HEK293 (cell line): ENCODE data around the gene RCOR1.

Experiments
- HOXC10 ChIP-seq: sonication (generic); formaldehyde crosslinking; IDR thresholded peaks from 2 replicates; pipeline ENCODE4 v1.8.1; 2023; ENCODE audit warnings: mild to moderate bottlenecking, missing genetic modification reagents
- PRDM6 ChIP-seq: fragments of 450-650 bp; formaldehyde crosslinking; IDR thresholded peaks from 2 replicates; pipeline ENCODE4 v1.5.1; 2017; ENCODE audit warnings: missing biosample characterization, missing genetic modification characterization
- SALL2 ChIP-seq: fragments of 450-650 bp; formaldehyde crosslinking; IDR thresholded peaks from 2 replicates; pipeline ENCODE4 v1.5.0; 2017; ENCODE audit warnings: missing biosample characterization, mild to moderate bottlenecking, missing genetic modification characterization, borderline replicate concordance
- SP2 ChIP-seq: fragments of 450-650 bp; formaldehyde crosslinking; IDR thresholded peaks from 2 replicates; pipeline ENCODE4 v1.5.1; 2016; ENCODE audit warnings: missing biosample characterization, missing genetic modification characterization
- TSHZ1 ChIP-seq: fragments of 450-650 bp; formaldehyde crosslinking; IDR thresholded peaks from 2 replicates; pipeline ENCODE4 v1.5.1; 2016; ENCODE audit warnings: missing biosample characterization, missing genetic modification characterization, borderline replicate concordance
- WT1 ChIP-seq: fragments of 450-650 bp; formaldehyde crosslinking; IDR thresholded peaks from 2 replicates; pipeline ENCODE4 v1.5.1; 2016; ENCODE audit warnings: missing biosample characterization, missing genetic modification characterization
- YY1 ChIP-seq: fragments of 450-650 bp; formaldehyde crosslinking; IDR thresholded peaks from 2 replicates; pipeline ENCODE4 v1.5.1; 2018; ENCODE audit warnings: missing biosample characterization, missing genetic modification characterization
- ZBTB17 ChIP-seq: fragments of 450-650 bp; formaldehyde crosslinking; IDR thresholded peaks from 2 replicates; pipeline ENCODE4 v1.5.1; 2016; ENCODE audit warnings: missing biosample characterization, missing genetic modification characterization
- ZBTB21 ChIP-seq: fragments of 450-650 bp; formaldehyde crosslinking; IDR thresholded peaks from 2 replicates; pipeline ENCODE4 v1.5.1; 2017; ENCODE audit warnings: missing biosample characterization, missing genetic modification characterization
- ZBTB48 ChIP-seq: fragments of 450-650 bp; formaldehyde crosslinking; IDR thresholded peaks from 2 replicates; pipeline ENCODE4 v1.5.1; 2016; ENCODE audit warnings: missing biosample characterization, missing genetic modification characterization
- ZBTB8A ChIP-seq: fragments of 450-650 bp; formaldehyde crosslinking; IDR thresholded peaks from 2 replicates; pipeline ENCODE4 v1.5.1; 2016; ENCODE audit warnings: missing biosample characterization, missing genetic modification characterization
- ZIC2 ChIP-seq: fragments of 450-650 bp; formaldehyde crosslinking; IDR thresholded peaks from 2 replicates; pipeline ENCODE4 v1.5.1; 2016; ENCODE audit warnings: missing biosample characterization, missing genetic modification characterization
- ZNF10 ChIP-seq: fragments of 450-650 bp; formaldehyde crosslinking; IDR thresholded peaks from 2 replicates; pipeline ENCODE4 v1.5.1; 2017; ENCODE audit warnings: missing biosample characterization, missing genetic modification characterization
- ZNF174 ChIP-seq: fragments of 450-650 bp; formaldehyde crosslinking; IDR thresholded peaks from 2 replicates; pipeline ENCODE4 v1.5.0; 2017; ENCODE audit warnings: missing biosample characterization, mild to moderate bottlenecking, missing genetic modification characterization
- ZNF223 ChIP-seq: fragments of 450-650 bp; formaldehyde crosslinking; IDR thresholded peaks from 2 replicates; pipeline ENCODE4 v1.5.1; 2016; ENCODE audit warnings: missing biosample characterization, missing genetic modification characterization
- ZNF26 ChIP-seq: fragments of 450-650 bp; formaldehyde crosslinking; IDR thresholded peaks from 2 replicates; pipeline ENCODE4 v1.5.1; 2016; ENCODE audit warnings: missing biosample characterization, missing genetic modification characterization
- ZNF266 ChIP-seq: fragments of 450-650 bp; formaldehyde crosslinking; IDR thresholded peaks from 2 replicates; pipeline ENCODE4 v1.5.1; 2016; ENCODE audit warnings: missing biosample characterization, missing genetic modification characterization, low read depth
- ZNF274 ChIP-seq, 2 experiments: fragments of 200-500 bp in 1 of 2; fragments of 450-650 bp in 1 of 2; sonication (Bioruptor generic) in 1 of 2; formaldehyde crosslinking in 1 of 2; IDR thresholded peaks; 2 replicates each; pipeline versions ENCODE4 v1.5.1 to v1.6.1; 2014 to 2016; ENCODE audit warnings: borderline replicate concordance in 1 of 2, inconsistent platforms in 1 of 2, low read length in 1 of 2, missing biosample characterization in 1 of 2, missing genetic modification characterization in 1 of 2
- ZNF280C ChIP-seq: fragments of 450-650 bp; formaldehyde crosslinking; IDR thresholded peaks from 2 replicates; pipeline ENCODE4 v1.5.1; 2016; ENCODE audit warnings: missing biosample characterization, missing genetic modification characterization
- ZNF335 ChIP-seq: fragments of 450-650 bp; formaldehyde crosslinking; conservative IDR thresholded peaks from 2 replicates; pipeline ENCODE4 v1.5.1; 2016; ENCODE audit warnings: missing biosample characterization, missing genetic modification characterization
- ZNF426 ChIP-seq: fragments of 450-650 bp; formaldehyde crosslinking; IDR thresholded peaks from 2 replicates; pipeline ENCODE4 v1.5.1; 2017; ENCODE audit warnings: missing biosample characterization, missing genetic modification characterization, mild to moderate bottlenecking, inconsistent platforms, moderate library complexity
- ZNF433 ChIP-seq: fragments of 450-650 bp; formaldehyde crosslinking; IDR thresholded peaks from 2 replicates; pipeline ENCODE4 v1.5.1; 2016; ENCODE audit warnings: missing biosample characterization, missing genetic modification characterization, low read depth
- ZNF529 ChIP-seq: fragments of 450-650 bp; formaldehyde crosslinking; IDR thresholded peaks from 2 replicates; pipeline ENCODE4 v1.5.1; 2017; ENCODE audit warnings: missing genetic modification characterization, missing biosample characterization; ENCODE audit not compliant: insufficient replicate concordance
- ZNF571 ChIP-seq: fragments of 450-650 bp; formaldehyde crosslinking; IDR thresholded peaks from 2 replicates; pipeline ENCODE4 v1.5.0; 2017; ENCODE audit warnings: missing biosample characterization, missing genetic modification characterization
- ZNF660 ChIP-seq: fragments of 450-650 bp; IDR thresholded peaks from 2 replicates; pipeline ENCODE4 v1.5.1; 2018; ENCODE audit warnings: missing biosample characterization, mild to moderate bottlenecking, missing genetic modification characterization
- ZNF704 ChIP-seq: fragments of 450-650 bp; formaldehyde crosslinking; IDR thresholded peaks from 2 replicates; pipeline ENCODE4 v1.5.1; 2016; ENCODE audit warnings: missing biosample characterization, missing genetic modification characterization
- ZSCAN30 ChIP-seq: fragments of 450-650 bp; IDR thresholded peaks from 2 replicates; pipeline ENCODE4 v1.5.1; 2018; ENCODE audit warnings: missing biosample characterization, mild to moderate bottlenecking, missing genetic modification characterization, moderate library complexity
- ZSCAN5A ChIP-seq: fragments of 450-650 bp; formaldehyde crosslinking; IDR thresholded peaks from 2 replicates; pipeline ENCODE4 v1.5.1; 2016; ENCODE audit warnings: missing biosample characterization, missing genetic modification characterization

RCOR1 gene

GRCh38 chr14:102693006-102693755, 100.7 kb downstream of the RCOR1 start (continued):
- no peak for TF ChIP-seq ZSCAN5A (tag by site-specific recombination)
- no peak for TF ChIP-seq ZNF26 (tag by site-specific recombination)
- TF ChIP-seq HOXC10, result no peak
- no peak for TF ChIP-seq ZNF223 (tag by site-specific recombination)
- TF ChIP-seq PRDM6 (tag by site-specific recombination), result peak; percentile 80
- TF ChIP-seq ZNF335 (tag by site-specific recombination), result no peak
- TF ChIP-seq ZNF280C, result no peak
- TF ChIP-seq ZBTB48, result no peak
- no peak for TF ChIP-seq ZBTB21 (tag by site-specific recombination)
- 0 out of 2 replicates have a peak, but pooled peaks have one; percentile 6 for TF ChIP-seq ZSCAN30
- no peak for TF ChIP-seq SALL2 (tag by site-specific recombination)
- no peak for TF ChIP-seq TSHZ1
- no peak for TF ChIP-seq ZBTB17 (tag by site-specific recombination)
- no peak for TF ChIP-seq ZNF529 (tag by site-specific recombination)
- no peak for TF ChIP-seq ZNF704
- TF ChIP-seq ZNF266 (tag by site-specific recombination), result no peak
- TF ChIP-seq ZNF174 (tag by site-specific recombination), result no peak
- TF ChIP-seq ZIC2 (tag by site-specific recombination), result peak; percentile 38; the same call in 1 of the 2 replicates
- no peak for TF ChIP-seq ZBTB8A (tag by site-specific recombination)
- 0 out of 2 replicates have a peak, but pooled peaks have one; percentile 38 for TF ChIP-seq ZNF660 (tag by site-specific recombination)
- TF ChIP-seq SP2 (tag by site-specific recombination), result 0 out of 2 replicates have a peak, but pooled peaks have one; percentile 20
- no peak for TF ChIP-seq YY1 (tag by site-specific recombination)
- TF ChIP-seq ZNF274 (IDR thresholded peaks at IDR 0.05; ENCODE audit: low read length), result no peak
- no peak for TF ChIP-seq ZNF274 (tag by site-specific recombination; IDR thresholded peaks at IDR 0.05; ENCODE audit: borderline replicate concordance)
- TF ChIP-seq ZNF571 (tag by site-specific recombination), result no peak
- TF ChIP-seq ZNF10 (tag by site-specific recombination), result no peak
- TF ChIP-seq ZNF433 (tag by site-specific recombination), result no peak
- peak; percentile 40; the same call in 1 of the 2 replicates for TF ChIP-seq WT1
- no peak for TF ChIP-seq ZNF426 (tag by site-specific recombination)
